Gastroesophageal sphincter (tissue), 4 donors: ENCODE measurements around the gene ARAP3. TPM values are rescaled to one million over a fixed set of nuclear protein-coding genes. Genes with fewer than 3 reads are reported as not detected.
"Not testable (repeated sequence)": the region's sequence is repeated elsewhere in the genome, so short reads cannot be mapped to it uniquely, and the experiment has no call there.

Experiments used
- ATAC-seq: fragments of 150-250 bp; one replicate; pipeline ENCODE4 v1.9.1; 2016; ENCODE audit warnings: mild to moderate bottlenecking, moderate library complexity
- H3K27ac ChIP-seq, 4 donors: fragments of 200-600 bp; sonication (generic) in 3 of 4; 1 replicate in 3 of 4; 2 replicates in 1 of 4; pipeline ENCODE4 v1.5.1; 2016 to 2019
- H3K27me3 ChIP-seq: fragments of 200-600 bp; sonication (generic); one replicate; pipeline ENCODE4 v1.5.1; 2019
- H3K36me3 ChIP-seq, 2 donors: fragments of 200-600 bp; sonication (generic); one replicate each; pipeline ENCODE4 v1.5.1; 2019; ENCODE audit warnings: control low read depth in 1 of 2
- H3K4me1 ChIP-seq, 3 donors: fragments of 200-600 bp; sonication (generic); 1 replicate in 2 of 3; 2 replicates in 1 of 3; pipeline ENCODE4 v1.5.1; 2016 to 2019; ENCODE audit warnings: control low read depth in 2 of 3
- H3K4me3 ChIP-seq, 2 donors: fragments of 200-600 bp; sonication (generic); one replicate each; pipeline ENCODE4 v1.5.1; 2019; ENCODE audit warnings: mild to moderate bottlenecking in 1 of 2, moderate library complexity in 1 of 2
- H3K9me3 ChIP-seq, 3 donors: fragments of 200-600 bp; sonication (generic); one replicate each; pipeline ENCODE4 v1.5.1; 2017 to 2019; ENCODE audit warnings: control low read depth in 2 of 3
- CTCF ChIP-seq, 4 experiments: fragments of 200-600 bp in 2 of 4; fragments of 450-650 bp in 2 of 4; sonication (generic) in 1 of 4; IDR thresholded peaks; one replicate each; pipeline ENCODE4 v1.5.1; 2017 to 2019; ENCODE audit warnings: antibody characterized with exemption in 4 of 4, mild to moderate bottlenecking in 2 of 4, moderate library complexity in 2 of 4
- EP300 ChIP-seq: sonication (generic); formaldehyde crosslinking; IDR thresholded peaks from one replicate; pipeline ENCODE4 v1.6.1; 2017; ENCODE audit warnings: antibody characterized with exemption, mild to moderate bottlenecking
- POLR2A ChIP-seq, 2 donors: fragments of 450-650 bp; IDR thresholded peaks; one replicate each; pipeline ENCODE4 v1.6.1; 2017; ENCODE audit warnings: antibody characterized with exemption in 2 of 2, mild to moderate bottlenecking in 2 of 2, moderate library complexity in 1 of 2
- POLR2AphosphoS5 ChIP-seq: sonication (generic); formaldehyde crosslinking; IDR thresholded peaks from one replicate; pipeline ENCODE4 v1.6.1; 2017; ENCODE audit warnings: antibody characterized with exemption
- WGBS, 2 donors: methylation state at CpG; one replicate each; pipeline ENCODE4 v1.1.5; 2018; ENCODE audit warnings: low coverage in 1 of 2; 5-methylcytosine and 5-hydroxymethylcytosine counted together
- total RNA-seq, 4 donors: library from RNA; depleted of rRNA; stranded (reverse); fragments of >200 nt; gene quantifications; one replicate each; pipeline ENCODE4 v1.1.0, GENCODE V29; 2016

ARAP3 gene, protein sequence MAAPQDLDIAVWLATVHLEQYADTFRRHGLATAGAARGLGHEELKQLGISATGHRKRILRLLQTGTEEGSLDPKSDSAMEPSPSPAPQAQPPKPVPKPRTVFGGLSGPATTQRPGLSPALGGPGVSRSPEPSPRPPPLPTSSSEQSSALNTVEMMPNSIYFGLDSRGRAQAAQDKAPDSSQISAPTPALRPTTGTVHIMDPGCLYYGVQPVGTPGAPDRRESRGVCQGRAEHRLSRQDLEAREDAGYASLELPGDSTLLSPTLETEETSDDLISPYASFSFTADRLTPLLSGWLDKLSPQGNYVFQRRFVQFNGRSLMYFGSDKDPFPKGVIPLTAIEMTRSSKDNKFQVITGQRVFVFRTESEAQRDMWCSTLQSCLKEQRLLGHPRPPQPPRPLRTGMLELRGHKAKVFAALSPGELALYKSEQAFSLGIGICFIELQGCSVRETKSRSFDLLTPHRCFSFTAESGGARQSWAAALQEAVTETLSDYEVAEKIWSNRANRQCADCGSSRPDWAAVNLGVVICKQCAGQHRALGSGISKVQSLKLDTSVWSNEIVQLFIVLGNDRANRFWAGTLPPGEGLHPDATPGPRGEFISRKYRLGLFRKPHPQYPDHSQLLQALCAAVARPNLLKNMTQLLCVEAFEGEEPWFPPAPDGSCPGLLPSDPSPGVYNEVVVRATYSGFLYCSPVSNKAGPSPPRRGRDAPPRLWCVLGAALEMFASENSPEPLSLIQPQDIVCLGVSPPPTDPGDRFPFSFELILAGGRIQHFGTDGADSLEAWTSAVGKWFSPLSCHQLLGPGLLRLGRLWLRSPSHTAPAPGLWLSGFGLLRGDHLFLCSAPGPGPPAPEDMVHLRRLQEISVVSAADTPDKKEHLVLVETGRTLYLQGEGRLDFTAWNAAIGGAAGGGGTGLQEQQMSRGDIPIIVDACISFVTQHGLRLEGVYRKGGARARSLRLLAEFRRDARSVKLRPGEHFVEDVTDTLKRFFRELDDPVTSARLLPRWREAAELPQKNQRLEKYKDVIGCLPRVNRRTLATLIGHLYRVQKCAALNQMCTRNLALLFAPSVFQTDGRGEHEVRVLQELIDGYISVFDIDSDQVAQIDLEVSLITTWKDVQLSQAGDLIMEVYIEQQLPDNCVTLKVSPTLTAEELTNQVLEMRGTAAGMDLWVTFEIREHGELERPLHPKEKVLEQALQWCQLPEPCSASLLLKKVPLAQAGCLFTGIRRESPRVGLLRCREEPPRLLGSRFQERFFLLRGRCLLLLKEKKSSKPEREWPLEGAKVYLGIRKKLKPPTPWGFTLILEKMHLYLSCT (N-terminal part only)
- total RNA-seq = 1 to 10 TPM; 5.3 to 7.2 (median 6.2) TPM

DNA sequence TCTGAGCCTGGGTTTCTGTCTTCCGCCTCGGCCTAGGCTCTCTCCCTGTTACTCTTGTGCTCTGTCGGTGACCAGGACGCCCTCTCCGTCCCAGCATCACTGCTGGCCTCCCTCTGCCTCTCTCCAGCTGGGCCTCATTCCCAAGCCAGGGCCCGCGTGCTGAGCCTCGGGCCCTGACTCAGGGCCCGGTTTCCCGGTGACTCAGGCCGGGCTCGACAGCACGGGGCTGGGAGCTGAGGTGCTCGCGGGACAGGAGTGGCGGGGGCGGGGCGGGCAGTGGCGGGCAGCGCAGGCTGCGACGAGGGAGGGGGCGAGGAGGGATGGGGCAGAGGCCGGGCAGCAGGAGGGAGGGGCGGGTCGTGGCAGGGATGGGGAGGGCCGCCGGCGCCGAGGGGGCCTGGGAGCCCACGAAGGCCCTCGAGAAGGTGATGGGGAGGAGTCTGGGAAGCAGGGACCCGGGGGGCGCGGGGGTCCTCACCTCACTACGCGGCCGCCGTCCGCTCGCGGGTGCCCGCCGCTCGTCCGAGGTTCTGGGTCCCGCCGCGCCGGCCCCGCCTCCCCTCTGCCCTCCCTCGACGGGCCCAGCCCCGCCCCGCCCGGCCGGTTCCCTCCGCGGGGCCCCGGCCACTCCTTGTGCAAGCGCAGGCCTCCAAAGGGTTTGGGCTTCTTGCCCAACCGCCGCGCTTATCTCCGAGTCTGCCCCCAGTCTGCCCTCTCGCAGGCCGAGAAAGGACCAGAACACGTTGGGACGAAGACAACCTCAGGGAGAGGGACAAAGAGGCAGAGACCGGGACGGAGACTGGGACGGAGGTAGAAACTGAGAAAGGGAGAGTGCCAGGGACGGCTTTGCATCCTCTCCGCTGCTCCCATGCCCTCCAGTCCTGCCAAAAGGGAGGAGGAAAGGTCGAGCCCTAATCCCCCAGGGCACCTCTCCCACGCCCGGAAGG is at the start of gene ARAP3:
Gene ARAP3, minus strand, starts transcription at position 536 of the 947 bp plus-strand sequence. CDS start 1,744 bp downstream, outside the sequence.
- peaks cover 0 to 28% (median 6%) of the 10 kb centered on the region in 3 donors for H3K4me1 ChIP-seq
- 11% methylated on average over 3 of the region's 77 CpGs; no CpG with 5 or more reads in 1 of the 2 donors for WGBS, 2 donors
- H3K9me3 ChIP-seq = no peaks in the 10 kb centered on the region
- TF ChIP-seq POLR2A (IDR thresholded peaks at IDR 0.05) = no peak
- TF ChIP-seq EP300 = no peak
- TF ChIP-seq CTCF (IDR thresholded peaks at IDR 0.05) = no peak
- peak; percentile 29 for TF ChIP-seq POLR2AphosphoS5
- H3K27me3 ChIP-seq = no peaks in the 10 kb centered on the region
- no peaks in the 10 kb centered on the region for H3K36me3 ChIP-seq
- peak; percentile 91 for ATAC-seq
- H3K4me3 ChIP-seq = peak within 1 kb of the TSS; percentile 37 to 64
- peak within 1 kb of the TSS in 3 of 4 donors; percentile 76 to 80 (median 77) for H3K27ac ChIP-seq

- Histone ChIP-seq H3K4me3 (no peak overlapping the region), H3K27ac (no peak overlapping the region), H3K9me3 (no peaks in the 10 kb centered on the region), H3K27me3 (peaks cover 7% of the 10 kb centered on the region), H3K4me1 (no peaks in the 10 kb centered on the region), H3K36me3 (no peaks in the 10 kb centered on the region)
- 69 to 100% methylated on average over 2 to 3 of the region's 6 CpGs for WGBS, 2 donors
- ATAC-seq = no peak
- no peak for TF ChIP-seq EP300
- no peak for TF ChIP-seq POLR2AphosphoS5
- TF ChIP-seq CTCF (IDR thresholded peaks at IDR 0.05) = no peak
- no peak for TF ChIP-seq POLR2A (IDR thresholded peaks at IDR 0.05)
Measured at GRCh38 chr5:141729387-141730006, 47.5 kb upstream of the ARAP3 start.

- Histone ChIP-seq H3K9me3 (no peaks in the 10 kb centered on the region), H3K36me3 (no peaks in the 10 kb centered on the region), H3K4me3 (no peak overlapping the region), H3K27ac (no peak overlapping the region), H3K27me3 (no peaks in the 10 kb centered on the region), H3K4me1 (no peaks in the 10 kb centered on the region)
- ATAC-seq = no peak
- WGBS, 2 donors = 57 to 58% methylated on average over 3 of the region's 3 CpGs
- TF ChIP-seq EP300 (no peak), CTCF (IDR thresholded peaks at IDR 0.05) (no peak), POLR2A (IDR thresholded peaks at IDR 0.05) (no peak), POLR2AphosphoS5 (no peak)
Measured at GRCh38 chr5:141725891-141726290, 43.9 kb upstream of the ARAP3 start.

DNA sequence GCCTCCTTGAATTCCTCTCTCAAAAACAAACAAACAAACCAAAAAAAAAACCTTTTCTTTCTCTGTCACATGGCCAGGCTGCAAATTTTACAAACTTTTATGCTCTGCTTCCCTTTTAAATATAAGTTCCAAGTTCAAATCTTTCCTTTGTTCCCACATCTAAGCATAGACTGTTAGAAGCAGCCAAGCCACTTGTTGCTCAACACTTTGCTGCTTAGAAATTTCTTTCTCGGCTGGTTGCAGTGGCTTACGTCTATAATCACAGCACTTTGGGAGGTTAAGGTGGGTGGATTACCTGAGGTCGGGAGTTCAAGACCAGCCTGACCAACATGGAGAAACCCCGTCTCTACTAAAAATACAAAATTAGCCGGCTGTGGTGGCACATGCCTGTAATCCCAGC is 43.1 kb upstream of the ARAP3 start:
- H3K27ac ChIP-seq, H3K4me3 ChIP-seq, H3K9me3 ChIP-seq, H3K4me1 ChIP-seq, H3K36me3 ChIP-seq, ATAC-seq, H3K27me3 ChIP-seq: not testable (repeated sequence)
- WGBS, 2 donors = no CpG with 5 or more reads among the region's 5 CpGs
